Measurements from ENCODE around the gene KCTD14. TPM values are rescaled to one million over a fixed set of nuclear protein-coding genes. Genes with fewer than 3 reads are reported as not detected.
"Not testable (repeated sequence)": the region's sequence is repeated elsewhere in the genome, so short reads cannot be mapped to it uniquely, and the experiment has no call there.

Gene KCTD14
- total RNA-seq, 3 donors from 2014 or later (not counting 1 experiment from before 2014, with no cell fraction given), result 0.28 to 0.32 TPM; not detected in 1

DNA sequence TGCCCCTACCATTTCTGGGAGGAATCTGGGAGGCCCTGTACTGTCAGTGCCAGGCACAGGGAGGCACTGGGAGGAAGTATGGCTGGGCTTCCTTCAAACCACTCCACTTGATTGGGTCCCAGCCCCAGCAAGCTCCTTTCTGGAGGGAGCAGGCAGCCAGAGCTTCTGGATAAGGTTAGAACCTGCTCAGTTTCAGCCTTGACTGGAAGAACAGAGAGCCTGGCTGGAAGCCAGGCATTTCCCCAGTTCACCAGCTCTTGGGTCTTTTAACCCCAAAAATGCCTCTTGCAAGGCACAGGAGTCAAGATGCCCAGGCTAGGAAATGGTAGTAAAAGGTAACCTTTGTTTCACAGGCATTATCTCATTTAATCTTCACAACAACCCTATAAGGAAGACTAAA, 9.0 kb upstream of the KCTD14 start:
- H3K4me1 ChIP-seq (ENCODE audit: control insufficient read depth, insufficient read depth, low read length), result no peaks in the 10 kb centered on the region
- intact Hi-C loops (cut with micrococcal nuclease), result no loop called here
- Mint-ChIP-seq H3K9me3 (no peaks in the 10 kb centered on the region), H3K4me3 (no peak overlapping the region), H3K27ac (no peak overlapping the region), H3K4me1 (no peaks in the 10 kb centered on the region), H3K27me3 (ENCODE audit: low read depth in 2 of 2) (no peaks in the 10 kb centered on the region), H3K36me3 (no peaks in the 10 kb centered on the region)
- H3K4me3 ChIP-seq (ENCODE audit: low read length), result no peak overlapping the region
- H3K9me3 ChIP-seq (ENCODE audit: control insufficient read depth, insufficient read depth, low read length), result no peaks in the 10 kb centered on the region
- no peak for TF ChIP-seq CTCF (IDR thresholded peaks at IDR 0.05)
- no peaks in the 10 kb centered on the region for H3K27me3 ChIP-seq (ENCODE audit: control insufficient read depth, insufficient read depth, low read length)
- DNase-seq (no peak), ATAC-seq (no peak)
- H3K36me3 ChIP-seq (ENCODE audit: control insufficient read depth, insufficient read depth, low read length), result no peaks in the 10 kb centered on the region
- no peak overlapping the region for H3K27ac ChIP-seq (ENCODE audit: low read length)

GRCh38 chr11:78031629-78032028, 8.6 kb upstream of the KCTD14 start:
- ATAC-seq (no peak), DNase-seq (no peak)
- Histone ChIP-seq H3K9me3 (ENCODE audit: control insufficient read depth, insufficient read depth, low read length) (no peaks in the 10 kb centered on the region), H3K4me3 (ENCODE audit: low read length) (no peak overlapping the region), H3K27ac (ENCODE audit: low read length) (no peak overlapping the region), H3K36me3 (ENCODE audit: control insufficient read depth, insufficient read depth, low read length) (no peaks in the 10 kb centered on the region), H3K27me3 (ENCODE audit: control insufficient read depth, insufficient read depth, low read length) (no peaks in the 10 kb centered on the region), H3K4me1 (ENCODE audit: control insufficient read depth, insufficient read depth, low read length) (no peaks in the 10 kb centered on the region)
- Mint-ChIP-seq H3K36me3 (no peaks in the 10 kb centered on the region), H3K9me3 (no peaks in the 10 kb centered on the region), H3K4me1 (no peaks in the 10 kb centered on the region), H3K27me3 (ENCODE audit: low read depth in 2 of 2) (no peaks in the 10 kb centered on the region), H3K4me3 (no peak overlapping the region), H3K27ac (no peak overlapping the region)
- 83% methylated on average over 3 of the region's 3 CpGs for WGBS (ENCODE audit: insufficient coverage)
- TF ChIP-seq CTCF (IDR thresholded peaks at IDR 0.05), result no peak
- intact Hi-C loops (cut with micrococcal nuclease), result no loop called here

DNA sequence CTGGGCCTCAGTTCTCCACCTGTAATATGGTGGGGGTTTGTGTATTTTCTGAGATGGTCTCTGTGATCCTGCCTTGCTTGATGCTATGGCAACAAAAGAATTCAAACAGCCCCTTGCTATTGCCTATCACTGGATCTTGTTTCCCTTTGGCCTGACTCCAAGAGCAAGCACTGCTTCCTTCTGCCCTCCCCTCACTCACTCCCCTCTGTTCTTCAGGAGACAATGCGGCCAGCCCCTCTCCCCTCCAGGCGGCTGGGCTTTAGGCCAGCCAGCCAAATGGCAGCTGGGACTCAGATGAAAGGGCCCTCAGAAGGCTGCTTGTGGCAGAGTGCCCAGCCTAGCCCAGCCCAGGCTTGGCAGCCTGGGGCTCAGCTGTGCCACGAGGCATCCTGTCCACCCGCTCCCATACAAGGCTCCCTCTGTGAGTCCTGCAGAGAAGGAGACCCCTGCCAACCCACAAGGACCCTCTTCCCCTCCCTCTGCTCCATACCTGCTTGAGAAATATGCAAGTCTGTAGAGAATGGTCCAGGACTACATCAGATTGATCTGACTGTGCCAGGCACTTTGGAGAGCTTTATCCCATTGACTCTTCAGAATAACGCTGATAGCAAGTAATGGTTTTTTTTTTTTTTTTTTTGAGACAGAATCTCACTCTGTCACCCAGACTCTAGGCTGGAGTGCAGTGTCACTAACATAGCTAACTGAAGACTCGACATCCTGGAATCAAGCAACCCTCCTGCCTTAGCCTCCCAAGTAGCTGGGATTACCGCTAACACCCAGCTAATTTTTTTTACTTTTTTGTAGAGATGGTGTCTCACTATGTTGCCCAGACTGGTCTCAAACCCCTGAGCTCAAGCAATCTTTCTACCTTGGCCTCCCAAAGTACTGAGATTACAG, 7.6 kb upstream of the KCTD14 start:
- intact Hi-C loops (cut with micrococcal nuclease), result no loop called here
- Mint-ChIP-seq H3K4me1 (no peaks in the 10 kb centered on the region), H3K36me3 (no peaks in the 10 kb centered on the region), H3K27ac (no peak overlapping the region), H3K4me3 (no peak overlapping the region), H3K27me3 (ENCODE audit: low read depth in 2 of 2) (no peaks in the 10 kb centered on the region), H3K9me3 (no peaks in the 10 kb centered on the region)
- H3K27me3 ChIP-seq (ENCODE audit: control insufficient read depth, insufficient read depth, low read length), result no peaks in the 10 kb centered on the region
- no peak for DNase-seq
- H3K9me3 ChIP-seq (ENCODE audit: control insufficient read depth, insufficient read depth, low read length), result no peaks in the 10 kb centered on the region
- ATAC-seq, result no peak
- H3K4me1 ChIP-seq (ENCODE audit: control insufficient read depth, insufficient read depth, low read length), result no peaks in the 10 kb centered on the region
- WGBS (ENCODE audit: insufficient coverage), result 44% methylated on average over 6 of the region's 7 CpGs
- TF ChIP-seq CTCF (IDR thresholded peaks at IDR 0.05), result no peak
- no peak overlapping the region for H3K27ac ChIP-seq (ENCODE audit: low read length)
- H3K36me3 ChIP-seq (ENCODE audit: control insufficient read depth, insufficient read depth, low read length), result no peaks in the 10 kb centered on the region
- no peak overlapping the region for H3K4me3 ChIP-seq (ENCODE audit: low read length)

- H3K4me3 Mint-ChIP-seq, result not testable (repeated sequence)
These were observed 5.3 kb upstream of the KCTD14 start for GRCh38 chr11:78028423-78028822.

More at GRCh38 chr11:78028423-78028822, 5.3 kb upstream of the KCTD14 start:
- H3K27me3 Mint-ChIP-seq (ENCODE audit: low read depth in 2 of 2); H3K27ac ChIP-seq (ENCODE audit: low read length); H3K27me3 ChIP-seq (ENCODE audit: control insufficient read depth, insufficient read depth, low read length); H3K36me3 Mint-ChIP-seq; intact Hi-C loops (cut with micrococcal nuclease); H3K4me3 ChIP-seq (ENCODE audit: low read length); ATAC-seq; H3K36me3 ChIP-seq (ENCODE audit: control insufficient read depth, insufficient read depth, low read length); H3K9me3 Mint-ChIP-seq; H3K4me1 ChIP-seq (ENCODE audit: control insufficient read depth, insufficient read depth, low read length); H3K4me1 Mint-ChIP-seq; DNase-seq; H3K9me3 ChIP-seq (ENCODE audit: control insufficient read depth, insufficient read depth, low read length); H3K27ac Mint-ChIP-seq: not testable (repeated sequence)
- 97% methylated on average over 9 of the region's 9 CpGs for WGBS (ENCODE audit: insufficient coverage)
